H4 (cell line): ENCODE data around the gene PUDP. TPM values are rescaled to one million over a fixed set of nuclear protein-coding genes. Genes with fewer than 3 reads are reported as not detected.
"Not testable (repeated sequence)": the region's sequence is repeated elsewhere in the genome, so short reads cannot be mapped to it uniquely, and the experiment has no call there.

ENCODE experiments used
- DNase-seq: peaks from one replicate; pipeline ENCODE4 v3.0.0-alpha.2; 2015; ENCODE audit warnings: low spot score
- total RNA-seq: library from RNA; depleted of rRNA; stranded (reverse); fragments of >200 nt; shearing (Covaris generic); gene quantifications from 2 replicates; pipeline ENCODE4 v1.2.3, GENCODE V29; 2014; rRNA removed

The PUDP gene
- total RNA-seq, 1 experiment from 2014 or later: 17.0 TPM

GRCh38 chrX:7043796-7044433, 104.0 kb downstream of the PUDP start:
- not testable (repeated sequence) for DNase-seq

- DNase-seq: no peak
Measured at GRCh38 chrX:7028246-7028645, 119.7 kb downstream of the PUDP start.

- no peak for DNase-seq
Measured at GRCh38 chrX:7027071-7027470, 120.9 kb downstream of the PUDP start.

- not testable (repeated sequence) for DNase-seq
Measured at GRCh38 chrX:7026365-7026764, 121.6 kb downstream of the PUDP start.

GRCh38 chrX:7025471-7025870, 122.5 kb downstream of the PUDP start:
- no peak for DNase-seq

GRCh38 chrX:7024850-7025249, 123.1 kb downstream of the PUDP start:
- DNase-seq: no peak

- not testable (repeated sequence) for DNase-seq
Measured at GRCh38 chrX:7022996-7023395, 125.0 kb downstream of the PUDP start.

GRCh38 chrX:7021991-7022390, 126.0 kb downstream of the PUDP start:
- DNase-seq: no peak

GRCh38 chrX:7019555-7019954, 128.4 kb downstream of the PUDP start:
- DNase-seq: no peak

GRCh38 chrX:7012262-7012834, 135.6 kb downstream of the PUDP start:
- DNase-seq: not testable (repeated sequence)

GRCh38 chrX:7010897-7011296, 137.1 kb downstream of the PUDP start:
- not testable (repeated sequence) for DNase-seq

GRCh38 chrX:7007328-7007727, 140.6 kb downstream of the PUDP start:
- DNase-seq: not testable (repeated sequence)

Other genes starting within 250 kb of the PUDP start
- gene STS, start 441 bp downstream of the PUDP start, total RNA-seq: 2.9 and 3.0 TPM in 2 replicates